HG03039 (cell line): Measurements from ENCODE around the gene NDUFAF7.
"Not testable (repeated sequence)": the region's sequence is repeated elsewhere in the genome, so short reads cannot be mapped to it uniquely, and the experiment has no call there.

Source experiments
- ATAC-seq: cut with Tn5 transposase; IDR thresholded peaks from one replicate; pipeline ENCODE4 v1.9.1; 2021; ENCODE audit warnings: mild to moderate bottlenecking, moderate library complexity; ENCODE audit not compliant: unreplicated experiment

NDUFAF7 gene

DNA sequence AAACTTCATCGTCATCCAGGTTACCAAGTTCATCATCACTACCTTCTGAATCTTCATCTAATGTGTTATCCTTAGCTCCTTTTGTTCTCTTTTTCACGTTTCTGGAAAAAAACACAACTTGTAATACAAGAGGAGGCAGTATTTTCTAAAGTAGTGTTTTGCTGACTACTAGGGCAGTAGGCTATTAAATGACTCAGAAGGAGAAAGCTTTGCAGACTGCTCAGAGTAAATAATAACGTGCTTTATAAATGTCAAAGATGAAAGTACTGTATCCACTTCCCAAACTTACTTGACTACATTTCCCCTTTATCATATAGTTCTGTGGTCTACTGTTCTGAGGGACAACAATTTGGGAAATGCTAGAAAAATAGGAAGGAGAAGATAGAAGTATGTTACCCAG is 19.5 kb upstream of the NDUFAF7 start:
- no peak for ATAC-seq

DNA sequence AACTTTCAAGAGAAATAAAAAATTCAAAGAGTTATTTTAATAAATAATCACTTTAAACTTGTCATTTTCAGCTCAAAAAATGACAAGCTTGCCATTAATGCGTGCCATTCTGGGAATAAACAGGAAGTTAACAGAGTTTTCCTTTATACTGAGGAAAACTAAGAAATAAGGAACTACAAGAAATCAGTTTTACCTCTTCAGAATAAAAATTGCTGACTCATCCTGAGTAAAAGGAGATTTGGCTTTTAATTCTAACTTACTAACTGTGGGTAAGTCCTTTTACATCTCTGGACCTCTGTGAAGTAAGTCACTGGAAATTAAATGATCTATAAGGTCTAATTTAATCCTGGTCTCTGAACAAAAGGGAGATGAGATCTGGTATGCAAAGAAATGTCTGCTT is 16.2 kb upstream of the NDUFAF7 start:
- ATAC-seq = no peak

DNA sequence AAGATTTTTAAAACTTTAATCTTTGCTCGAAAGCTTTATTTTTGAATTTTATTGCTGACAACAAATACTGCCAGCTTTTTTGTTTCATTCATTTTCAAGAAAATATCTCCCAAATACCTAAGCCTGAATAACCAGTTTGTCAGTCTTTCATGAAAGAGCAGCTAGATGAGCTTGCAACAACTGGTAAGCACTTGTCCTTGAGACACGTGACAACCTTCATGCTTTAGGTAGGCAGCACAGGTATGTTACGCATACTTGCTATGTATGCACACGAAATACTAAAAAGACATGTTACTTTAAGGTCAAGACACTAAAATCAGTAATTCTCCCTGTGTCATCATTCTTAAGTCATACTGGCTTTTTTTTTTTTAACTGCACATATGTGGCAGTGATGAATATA is 12.4 kb upstream of the NDUFAF7 start:
- no peak for ATAC-seq

DNA sequence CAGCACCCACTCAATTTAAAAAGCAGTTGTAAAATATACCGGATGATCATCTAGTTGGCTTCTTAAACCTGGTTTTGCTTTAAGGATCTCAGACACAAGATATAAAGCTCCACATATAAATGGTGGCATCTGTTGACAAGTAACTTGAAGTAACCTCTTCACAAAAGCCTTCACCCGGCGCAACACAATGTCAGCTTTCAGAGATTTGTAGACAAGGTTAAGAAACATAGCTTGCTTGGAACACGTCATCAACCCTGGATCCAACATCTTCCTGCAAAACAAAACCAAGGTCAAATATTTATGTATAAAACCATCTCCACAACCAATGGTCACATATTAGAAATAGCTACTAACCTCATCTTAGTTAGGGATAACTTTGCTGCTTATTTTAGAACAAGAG is 8.3 kb upstream of the NDUFAF7 start:
- ATAC-seq = no peak

DNA sequence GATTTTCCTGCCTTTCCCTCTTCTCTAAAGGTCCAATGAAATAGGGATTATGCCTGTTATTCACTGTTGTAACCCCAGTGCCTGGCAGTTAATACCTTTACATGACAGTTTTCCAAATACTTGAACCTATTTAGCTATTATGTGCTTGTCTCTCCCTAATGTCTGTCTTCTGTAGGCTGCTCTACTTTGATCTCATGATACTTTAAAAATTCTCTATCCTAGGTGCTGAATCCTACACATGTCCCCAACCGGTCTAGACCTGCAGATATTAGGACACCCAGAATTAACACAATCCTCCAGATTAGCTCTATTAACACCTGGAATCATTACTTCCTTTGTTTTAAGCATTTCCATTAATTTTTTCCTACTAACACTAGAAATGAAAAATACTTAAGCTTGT is 7.4 kb upstream of the NDUFAF7 start:
- ATAC-seq = no peak

DNA sequence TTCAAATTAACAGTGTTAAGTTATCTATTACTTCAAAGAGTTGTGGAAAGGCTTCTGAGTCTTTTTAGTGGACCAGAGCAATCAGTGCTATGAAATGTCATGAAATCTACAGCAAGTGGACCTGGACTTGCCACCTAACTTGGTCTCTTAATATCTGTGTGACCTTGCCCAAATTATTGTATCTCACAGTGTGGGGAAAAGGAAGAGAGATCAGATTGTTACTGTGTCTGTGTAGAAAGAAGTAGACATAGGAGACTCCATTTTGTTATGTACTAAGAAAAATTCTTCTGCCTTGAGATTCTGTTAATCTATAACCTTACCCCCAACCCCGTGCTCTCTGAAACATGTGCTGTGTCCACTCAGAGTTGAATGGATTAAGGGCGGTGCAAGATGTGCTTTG is 6.3 kb upstream of the NDUFAF7 start:
- not testable (repeated sequence) for ATAC-seq

DNA sequence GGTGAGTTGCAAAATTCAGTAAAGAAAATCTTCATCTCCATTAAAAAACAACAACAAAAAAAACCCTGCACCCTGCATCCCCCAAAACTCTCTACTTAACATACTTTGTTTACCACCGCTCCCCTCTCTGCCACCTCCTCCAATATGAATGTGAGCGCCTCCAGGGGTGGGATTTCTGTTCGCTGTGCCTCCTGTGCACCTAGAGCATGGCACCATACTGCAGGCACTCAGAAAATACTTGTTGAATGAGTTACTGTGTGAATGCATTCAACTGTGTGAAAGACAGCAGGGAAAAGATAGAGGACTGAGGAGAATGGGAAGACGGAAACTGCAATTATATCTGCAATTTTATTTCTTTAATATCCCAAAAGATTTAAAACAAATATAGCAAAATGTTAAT is 4.6 kb upstream of the NDUFAF7 start:
- ATAC-seq = no peak

DNA sequence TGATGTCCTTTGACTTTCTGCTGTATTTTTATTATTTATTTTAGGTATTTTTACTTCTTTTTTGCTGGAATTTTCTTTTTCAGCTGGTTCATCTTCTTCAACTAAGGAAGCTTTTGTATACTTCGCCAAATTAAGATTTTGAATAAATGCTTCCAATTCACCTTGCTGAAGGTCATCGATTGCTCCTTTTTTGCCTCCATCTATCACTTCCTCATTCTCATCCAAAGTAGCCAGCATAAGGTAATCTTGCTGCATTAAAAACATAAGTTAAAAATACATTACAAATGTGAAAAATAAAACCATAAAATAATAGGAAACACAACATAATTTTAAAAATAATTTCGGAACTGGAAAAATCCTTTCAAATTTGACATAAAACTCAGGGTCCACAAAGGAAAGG is 2.7 kb upstream of the NDUFAF7 start:
- ATAC-seq = no peak

DNA sequence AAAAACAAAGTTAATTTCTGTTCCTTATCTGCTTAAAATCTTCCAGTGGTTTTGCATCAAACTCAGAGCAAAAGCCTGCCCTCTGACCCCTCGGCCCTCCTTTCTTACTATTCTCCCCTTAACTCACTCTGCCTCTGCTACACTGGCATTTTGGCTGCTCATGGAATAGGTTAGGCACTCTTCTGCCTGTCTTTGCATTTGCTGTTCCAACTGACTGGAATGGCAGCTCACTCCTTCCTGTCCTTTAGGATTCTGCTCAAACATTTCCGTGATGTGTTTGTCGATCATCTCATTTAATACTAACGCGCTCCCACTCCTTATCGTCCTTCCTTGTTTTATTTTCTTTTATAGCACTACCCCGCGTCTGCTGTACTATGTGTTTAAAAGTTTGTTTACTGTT is 877 bp upstream of the NDUFAF7 start:
- no peak for ATAC-seq

DNA sequence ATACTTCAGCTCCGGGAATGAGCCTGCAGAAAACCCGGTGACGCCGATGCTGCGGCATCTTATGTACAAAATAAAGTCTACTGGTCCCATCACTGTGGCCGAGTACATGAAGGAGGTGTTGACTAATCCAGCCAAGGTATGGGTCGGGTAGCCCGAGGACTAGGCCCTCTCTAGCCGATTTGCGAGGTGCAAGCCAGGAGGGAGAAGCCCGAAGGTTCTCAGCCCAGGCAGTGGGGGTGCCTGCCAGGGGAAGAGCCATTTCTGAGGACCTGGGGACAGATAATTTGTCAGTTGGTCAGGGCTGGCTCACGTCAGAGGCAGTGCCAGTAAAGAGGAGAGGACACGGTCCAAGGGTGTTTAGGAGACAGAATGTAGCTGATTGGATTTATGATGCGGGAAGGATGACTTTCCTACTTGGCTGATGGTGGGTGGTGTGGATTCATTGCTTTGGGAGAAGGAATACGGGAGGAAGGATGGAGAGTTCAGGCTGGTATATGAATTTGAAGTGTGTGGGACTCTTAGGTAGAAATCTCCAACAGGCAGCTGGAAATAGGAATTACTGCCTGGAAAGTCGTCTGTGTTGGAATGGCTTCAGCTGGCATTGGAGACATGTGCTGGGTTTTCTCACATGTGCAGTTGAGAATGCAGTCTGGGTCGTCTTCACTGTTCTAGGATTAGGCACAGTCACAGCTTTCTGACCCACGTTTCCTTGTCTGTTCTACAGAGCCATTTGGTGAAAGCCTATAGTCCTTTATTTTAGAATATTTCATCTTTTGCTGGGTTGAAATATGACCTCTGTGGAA is 874 bp downstream of the NDUFAF7 start:
- no peak for ATAC-seq

DNA sequence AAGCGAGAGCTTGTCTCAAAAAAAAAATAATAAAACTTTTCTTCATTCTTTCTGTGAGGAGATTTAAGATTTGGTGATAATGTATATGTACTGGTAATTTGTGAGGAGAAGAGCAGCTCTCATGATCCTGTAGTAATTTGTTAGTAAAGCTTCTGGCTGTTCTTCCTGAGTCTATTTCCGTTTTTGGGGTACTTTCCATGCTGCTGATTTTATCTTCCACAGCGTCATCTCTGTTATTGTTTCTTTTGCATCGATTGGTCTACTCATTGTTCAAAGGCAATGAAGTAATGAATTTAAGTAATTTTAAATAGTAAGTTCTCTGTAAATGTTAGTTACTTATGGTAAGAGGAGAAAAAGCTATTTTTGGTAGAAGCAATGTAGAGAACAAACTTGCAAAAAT is 12.0 kb downstream of the NDUFAF7 start:
- no peak for ATAC-seq

DNA sequence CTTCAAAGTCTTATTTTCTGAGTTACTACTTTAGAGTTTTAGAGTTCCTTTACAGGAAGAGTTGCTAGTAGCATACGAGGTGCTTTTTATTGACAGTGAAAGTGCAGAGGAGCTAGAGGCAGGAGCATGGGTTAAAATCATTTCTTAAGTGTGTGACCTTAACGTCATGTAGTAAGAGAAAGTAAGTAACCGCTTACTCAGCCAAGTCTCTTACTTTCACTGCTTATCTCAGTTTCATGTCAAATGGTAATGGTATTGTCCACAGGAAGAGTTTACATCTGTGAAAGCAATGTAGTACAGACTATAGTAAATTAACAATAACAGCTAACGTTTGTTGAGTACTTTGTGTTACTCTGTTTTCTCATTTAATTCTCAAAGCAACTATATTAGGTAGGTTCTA is 12.6 kb downstream of the NDUFAF7 start:
- no peak for ATAC-seq

DNA sequence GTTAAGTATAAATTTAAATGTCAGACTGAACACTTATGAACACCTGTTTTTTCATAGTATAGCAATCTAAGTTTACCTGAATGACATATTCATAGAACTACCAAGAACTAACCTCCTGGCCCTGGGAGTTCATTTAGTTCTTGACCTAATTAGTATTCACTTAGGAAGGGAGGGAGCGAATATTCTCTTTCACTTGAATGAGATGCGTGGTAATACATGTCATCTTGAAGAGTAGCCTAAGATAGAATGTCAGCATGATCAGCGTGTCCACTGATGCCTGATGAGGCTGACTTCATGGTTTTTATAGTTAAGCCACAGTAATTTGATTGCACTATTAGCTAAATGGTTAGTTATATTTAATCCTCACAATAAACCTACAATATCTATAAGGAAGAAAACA is 13.3 kb downstream of the NDUFAF7 start:
- no peak for ATAC-seq

DNA sequence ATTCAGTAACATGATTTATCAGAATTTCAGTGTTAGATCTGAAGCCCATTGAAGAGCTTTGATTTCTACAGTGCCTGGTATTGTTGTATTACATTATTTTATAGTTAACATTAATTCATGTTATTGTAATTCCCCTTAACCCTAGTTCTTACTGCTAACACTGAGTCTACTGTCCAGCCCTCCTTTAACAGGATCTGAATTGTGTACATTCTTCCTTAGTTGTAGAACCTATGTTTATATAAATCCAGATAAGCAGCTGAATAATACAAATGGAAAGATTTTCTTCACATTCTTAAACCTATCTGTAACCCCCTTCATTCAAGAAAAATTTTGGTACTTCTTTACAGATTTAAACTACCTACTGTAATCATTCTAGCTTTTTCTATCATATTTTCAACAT is 14.7 kb downstream of the NDUFAF7 start:
- no peak for ATAC-seq

DNA sequence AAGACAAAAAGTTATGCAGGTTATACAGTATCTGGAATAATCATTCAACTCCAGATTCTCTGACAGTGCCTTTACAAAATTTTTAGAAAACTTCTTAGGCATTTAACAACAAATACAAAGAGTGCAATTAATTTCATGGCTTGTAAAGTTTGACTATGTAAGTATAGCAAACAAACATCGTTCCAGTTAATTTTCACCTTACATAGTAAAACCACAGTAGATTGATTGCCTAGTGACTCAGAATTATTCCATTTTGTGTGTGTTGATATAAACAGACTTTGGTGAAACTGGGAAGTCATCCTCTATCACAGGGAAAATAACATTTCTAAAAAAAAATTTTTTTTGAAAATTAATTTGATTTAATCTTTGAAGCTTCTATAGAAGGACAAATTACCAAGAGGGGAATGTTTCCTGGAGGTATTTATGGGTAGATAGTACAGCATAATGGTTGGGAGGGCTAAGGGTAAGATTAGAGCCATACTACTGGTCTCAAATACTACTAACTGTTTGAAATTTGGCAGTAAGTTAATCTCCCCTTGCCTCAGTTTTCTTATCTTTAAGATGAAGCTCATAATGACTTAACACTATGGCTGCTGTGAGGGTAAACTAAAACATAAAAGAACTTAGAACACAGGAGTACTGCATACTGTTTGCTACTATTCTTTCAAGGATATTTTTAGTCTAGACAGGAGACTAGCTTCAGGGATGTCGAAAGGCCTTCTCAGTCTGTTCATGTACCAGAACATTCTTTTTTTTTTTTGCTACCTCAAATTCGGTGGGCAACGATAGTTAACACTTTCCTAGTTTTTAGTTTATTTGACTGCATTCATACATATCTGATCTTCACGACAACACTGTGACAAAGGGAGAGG is 19.6 kb downstream of the NDUFAF7 start:
- ATAC-seq = no peak

DNA sequence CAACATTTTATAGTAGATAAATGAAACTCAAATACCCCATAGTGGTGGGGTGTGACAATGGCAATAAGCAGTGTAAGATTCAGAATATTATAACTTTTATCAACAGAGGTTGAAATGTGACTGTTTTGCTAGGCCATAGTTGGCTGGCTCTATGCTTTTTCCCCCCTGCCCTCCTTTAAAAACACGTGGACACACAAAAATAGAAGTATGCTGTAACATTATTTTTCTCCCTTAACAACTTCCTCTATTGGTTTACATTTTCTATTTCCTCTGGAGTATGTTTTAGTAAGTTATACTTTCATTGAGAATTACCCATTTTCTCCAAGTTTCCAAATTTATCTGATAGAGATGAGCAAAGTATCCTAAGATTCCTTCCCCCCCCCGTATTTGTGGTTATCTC is 31.1 kb downstream of the NDUFAF7 start:
- ATAC-seq = no peak

DNA sequence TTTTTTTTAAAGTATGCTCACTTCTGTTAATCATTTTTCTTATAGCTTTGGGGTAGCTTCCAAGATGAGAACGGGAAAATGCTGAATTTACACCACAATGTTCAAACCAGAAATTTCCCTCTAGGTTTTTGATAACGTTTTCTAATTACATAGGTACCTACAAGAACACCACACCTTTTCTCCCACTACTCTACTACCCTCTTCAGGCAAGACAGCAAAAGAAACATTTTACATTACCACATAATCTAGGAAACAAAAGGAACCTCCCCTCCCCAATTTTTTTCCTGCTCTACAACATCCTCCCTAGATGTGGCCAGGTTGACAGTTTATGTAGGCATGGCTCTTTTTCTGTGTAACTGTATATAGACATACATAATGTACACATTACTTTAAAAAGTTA is 32.4 kb downstream of the NDUFAF7 start:
- ATAC-seq = no peak

DNA sequence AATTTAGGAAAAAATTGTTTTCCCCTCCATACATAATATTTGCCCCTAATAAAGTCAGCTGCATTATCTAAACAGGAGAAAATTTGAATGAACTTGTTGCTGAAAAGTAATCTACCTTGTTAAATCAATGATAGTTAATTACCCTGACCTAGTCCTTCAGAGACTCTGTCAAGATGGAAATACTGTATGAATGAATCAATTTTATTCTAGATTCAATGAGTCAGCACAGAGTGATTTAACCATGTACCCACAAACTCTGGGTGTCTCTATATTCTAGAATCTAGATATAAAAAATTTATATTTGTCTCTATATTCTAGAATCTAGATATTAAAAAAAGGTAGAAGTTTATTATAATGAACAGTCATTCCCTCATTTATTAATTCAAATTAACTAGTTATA is 36.2 kb downstream of the NDUFAF7 start:
- no peak for ATAC-seq

DNA sequence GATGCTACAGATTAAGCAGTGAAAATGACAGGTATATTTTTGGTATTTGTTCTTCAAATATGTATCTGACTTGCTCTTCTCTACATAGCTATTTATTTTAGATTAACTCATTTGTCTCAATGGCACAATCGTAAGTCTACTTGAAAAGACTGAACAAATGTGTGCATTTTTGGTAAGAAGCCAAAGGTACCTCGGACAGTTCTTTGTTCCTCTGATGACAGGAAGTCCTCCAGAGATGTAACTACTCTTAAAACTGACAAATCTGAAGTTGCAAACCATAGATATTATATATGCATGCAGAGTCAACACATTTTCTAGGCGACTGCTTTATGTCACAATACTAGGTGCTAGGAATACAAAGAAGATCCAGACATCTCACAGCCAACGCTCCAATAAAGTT is 36.7 kb downstream of the NDUFAF7 start:
- ATAC-seq = no peak

DNA sequence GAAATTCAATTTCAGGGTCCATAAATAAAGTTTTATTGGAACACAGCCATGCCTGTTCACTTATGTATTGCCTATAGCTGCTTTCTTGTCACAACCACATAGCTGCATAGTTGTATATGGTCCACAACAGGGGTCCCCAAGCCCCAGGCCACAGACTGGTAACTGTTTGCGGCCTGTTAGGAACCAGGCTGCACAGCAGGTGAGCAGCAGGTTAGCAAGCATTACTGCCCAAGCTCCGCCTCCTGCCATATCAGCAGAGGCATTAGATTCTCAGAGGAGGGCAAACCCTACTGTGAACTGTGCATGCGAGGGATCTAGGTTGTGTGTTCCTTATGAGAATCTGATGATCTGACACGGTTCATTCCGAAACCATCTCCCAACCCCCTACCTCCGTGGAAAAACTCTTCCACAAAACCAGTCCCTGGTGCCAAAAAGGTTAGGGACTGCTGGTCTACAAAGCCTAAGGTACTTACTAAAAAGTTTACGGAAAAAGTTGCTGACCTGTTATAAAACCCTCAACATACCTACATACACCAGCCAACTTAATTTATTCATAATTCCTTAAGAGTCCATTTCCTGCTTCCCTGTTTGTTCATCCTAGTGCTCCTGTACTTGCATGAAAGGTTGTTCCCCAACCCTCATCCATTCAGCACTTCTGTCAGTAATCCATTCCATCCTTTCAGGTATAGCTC is 40.1 kb downstream of the NDUFAF7 start:
- no peak for ATAC-seq

DNA sequence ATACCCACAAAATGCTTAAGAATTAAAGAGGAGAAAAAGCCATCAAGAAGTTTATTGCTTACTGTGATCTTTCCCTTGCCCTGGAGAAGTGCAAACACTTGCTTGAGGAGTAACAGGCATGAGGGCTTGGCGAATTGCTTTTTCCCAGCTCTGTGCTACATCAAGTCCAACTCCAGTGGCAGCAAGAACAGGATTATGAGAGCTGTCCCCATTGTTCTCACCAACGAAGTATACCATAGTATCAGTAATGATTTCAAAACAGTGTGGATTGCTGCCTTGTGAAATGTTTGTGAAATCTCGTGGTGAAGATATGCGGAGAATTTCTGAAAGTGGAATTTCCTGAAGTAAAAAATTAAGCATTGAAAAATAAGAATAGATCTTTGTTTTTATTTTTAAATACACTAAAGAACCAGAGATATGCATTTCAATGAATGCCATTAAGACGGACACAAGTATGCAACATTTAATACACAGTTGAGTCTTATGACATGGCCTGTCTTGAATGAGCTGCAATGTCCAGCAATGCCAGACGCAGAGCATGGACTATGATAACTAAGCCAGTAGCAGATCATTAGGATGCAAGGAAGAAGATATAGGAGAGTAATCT is 43.0 kb downstream of the NDUFAF7 start:
- ATAC-seq = no peak
